ENCODE results near the gene THEMIS.
"Not testable (repeated sequence)": the region's sequence is repeated elsewhere in the genome, so short reads cannot be mapped to it uniquely, and the experiment has no call there.

THEMIS gene

GRCh38 chr6:127690092-127690491 is 210.8 kb downstream of the THEMIS start:
- Histone ChIP-seq H3K27ac (ENCODE audit: low read depth, low read length) (no peak overlapping the region), H3K36me3 (ENCODE audit: control insufficient read depth, low read length) (no peaks in the 10 kb centered on the region), H4K20me1 (ENCODE audit: control insufficient read depth, insufficient read depth, low read depth, low read length) (no peaks in the 10 kb centered on the region), H3K4me1 (ENCODE audit: control insufficient read depth, low read length) (no peaks in the 10 kb centered on the region), H3K4me3 (ENCODE audit: low read length) (no peak overlapping the region), H3K27me3 (ENCODE audit: control insufficient read depth, low read length) (no peaks in the 10 kb centered on the region), H3F3A (ENCODE audit: control insufficient read depth, insufficient read depth) (no peaks in the 10 kb centered on the region), H3K79me2 (ENCODE audit: control insufficient read depth, low read length) (no peaks in the 10 kb centered on the region), H3K9me3 (ENCODE audit: control insufficient read depth, insufficient read depth, low read length) (no peaks in the 10 kb centered on the region), H3K9me2 (replicated peaks; ENCODE audit: control insufficient read depth, low read length) (no peaks in the 10 kb centered on the region), H3K4me2 (ENCODE audit: low read length) (no peak overlapping the region)
- TF ChIP-seq EZH2phosphoT487 (IDR thresholded peaks at IDR 0.05; ENCODE audit: borderline replicate concordance, low read length) (no peak), CTCF (IDR thresholded peaks at IDR 0.05; ENCODE audit: low read depth, low read length, poor library complexity, severe bottlenecking) (peak; percentile 37)

- H3K36me3 ChIP-seq (ENCODE audit: control insufficient read depth, low read length); H3K79me2 ChIP-seq (ENCODE audit: control insufficient read depth, low read length); H4K20me1 ChIP-seq (ENCODE audit: control insufficient read depth, insufficient read depth, low read depth, low read length); H3K27ac ChIP-seq (ENCODE audit: low read depth, low read length); H3K4me3 ChIP-seq (ENCODE audit: low read length); H3K4me2 ChIP-seq (ENCODE audit: low read length); H3K9me2 ChIP-seq (replicated peaks; ENCODE audit: control insufficient read depth, low read length); H3K27me3 ChIP-seq (ENCODE audit: control insufficient read depth, low read length); H3K4me1 ChIP-seq (ENCODE audit: control insufficient read depth, low read length); H3F3A ChIP-seq (ENCODE audit: control insufficient read depth, insufficient read depth); H3K9me3 ChIP-seq (ENCODE audit: control insufficient read depth, insufficient read depth, low read length): not testable (repeated sequence)
Observed at GRCh38 chr6:127687490-127687889, 213.4 kb downstream of the THEMIS start.

DNA sequence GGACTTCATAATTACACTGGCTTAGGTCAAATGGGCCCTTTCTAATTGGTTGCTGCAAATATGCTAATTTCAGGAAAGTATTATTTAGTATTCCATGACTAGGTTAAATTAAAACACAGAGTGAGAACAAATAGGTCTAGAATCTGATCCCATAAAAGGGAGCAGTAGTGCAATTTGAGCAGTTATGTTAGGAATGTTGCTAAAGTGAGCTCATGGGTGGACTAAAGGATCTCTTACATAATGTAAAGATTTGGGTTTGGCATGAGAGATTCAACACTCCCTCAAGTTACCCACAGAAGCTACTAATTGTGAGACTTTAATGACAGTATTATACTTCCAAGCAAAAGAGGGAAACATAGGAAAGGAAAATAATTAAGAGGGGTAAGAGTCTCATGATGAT is 214.8 kb downstream of the THEMIS start:
- TF ChIP-seq CTCF (IDR thresholded peaks at IDR 0.05; ENCODE audit: low read depth, low read length, poor library complexity, severe bottlenecking) (no peak), EZH2phosphoT487 (IDR thresholded peaks at IDR 0.05; ENCODE audit: borderline replicate concordance, low read length) (no peak)
- no peaks in the 10 kb centered on the region for H3F3A ChIP-seq (ENCODE audit: control insufficient read depth, insufficient read depth)
- H3K27me3 ChIP-seq (ENCODE audit: control insufficient read depth, low read length): no peaks in the 10 kb centered on the region
- no peak overlapping the region for H3K4me2 ChIP-seq (ENCODE audit: low read length)
- no peaks in the 10 kb centered on the region for H3K36me3 ChIP-seq (ENCODE audit: control insufficient read depth, low read length)
- H3K4me3 ChIP-seq (ENCODE audit: low read length): no peak overlapping the region
- no peaks in the 10 kb centered on the region for H4K20me1 ChIP-seq (ENCODE audit: control insufficient read depth, insufficient read depth, low read depth, low read length)
- H3K9me2 ChIP-seq (replicated peaks; ENCODE audit: control insufficient read depth, low read length): no peaks in the 10 kb centered on the region
- H3K9me3 ChIP-seq (ENCODE audit: control insufficient read depth, insufficient read depth, low read length): no peaks in the 10 kb centered on the region
- no peaks in the 10 kb centered on the region for H3K79me2 ChIP-seq (ENCODE audit: control insufficient read depth, low read length)
- no peaks in the 10 kb centered on the region for H3K4me1 ChIP-seq (ENCODE audit: control insufficient read depth, low read length)
- no peak overlapping the region for H3K27ac ChIP-seq (ENCODE audit: low read depth, low read length)

DNA sequence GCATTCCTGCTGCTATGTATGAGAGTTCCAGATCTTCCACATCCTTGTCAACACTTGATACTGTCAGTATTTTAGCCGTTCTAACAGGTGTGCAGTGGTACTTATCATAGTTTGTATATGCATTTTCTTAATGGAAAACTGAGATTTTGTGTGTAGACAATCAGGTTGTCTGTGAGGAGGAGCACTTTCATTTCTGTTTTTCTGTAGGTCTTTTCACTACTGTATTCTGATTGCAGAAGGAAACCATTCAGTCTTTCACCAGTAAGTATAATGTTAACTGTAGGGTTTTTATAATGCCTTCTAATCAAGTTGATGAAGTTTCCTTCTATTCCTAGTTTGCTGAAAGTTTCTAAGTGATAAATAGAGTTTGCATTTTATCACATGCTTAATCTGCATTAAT is 216.4 kb downstream of the THEMIS start:
- Histone ChIP-seq H3F3A (ENCODE audit: control insufficient read depth, insufficient read depth) (no peaks in the 10 kb centered on the region), H3K27me3 (ENCODE audit: control insufficient read depth, low read length) (no peaks in the 10 kb centered on the region), H3K36me3 (ENCODE audit: control insufficient read depth, low read length) (no peaks in the 10 kb centered on the region), H4K20me1 (ENCODE audit: control insufficient read depth, insufficient read depth, low read depth, low read length) (no peaks in the 10 kb centered on the region), H3K4me1 (ENCODE audit: control insufficient read depth, low read length) (no peaks in the 10 kb centered on the region), H3K9me2 (replicated peaks; ENCODE audit: control insufficient read depth, low read length) (no peaks in the 10 kb centered on the region), H3K4me3 (ENCODE audit: low read length) (no peak overlapping the region), H3K9me3 (ENCODE audit: control insufficient read depth, insufficient read depth, low read length) (no peaks in the 10 kb centered on the region), H3K79me2 (ENCODE audit: control insufficient read depth, low read length) (no peaks in the 10 kb centered on the region), H3K4me2 (ENCODE audit: low read length) (no peak overlapping the region), H3K27ac (ENCODE audit: low read depth, low read length) (no peak overlapping the region)
- TF ChIP-seq EZH2phosphoT487 (IDR thresholded peaks at IDR 0.05; ENCODE audit: borderline replicate concordance, low read length): no peak
- TF ChIP-seq CTCF (IDR thresholded peaks at IDR 0.05; ENCODE audit: low read depth, low read length, poor library complexity, severe bottlenecking): no peak
